Liver (tissue), 3 donors: ENCODE results near the gene PAN3.

Experiments used
- EGR1 ChIP-seq, 2 donors: IDR thresholded peaks; 2 replicates each; pipeline ENCODE4 v1.6.1; 2016 to 2018; ENCODE audit warnings: antibody characterized with exemption in 2 of 2, low read depth in 2 of 2
- GABPA ChIP-seq, 2 donors: IDR thresholded peaks in 1 of 2; conservative IDR thresholded peaks in 1 of 2; 2 replicates each; pipeline ENCODE4 v1.6.1; 2016; ENCODE audit warnings: antibody characterized with exemption in 2 of 2, mild to moderate bottlenecking in 1 of 2, moderate library complexity in 1 of 2
- JUND ChIP-seq, 2 donors: IDR thresholded peaks; 2 replicates each; pipeline ENCODE4 v1.6.1; 2016; ENCODE audit warnings: antibody characterized with exemption in 2 of 2
- RAD21 ChIP-seq, 2 donors: IDR thresholded peaks; 2 replicates each; pipeline ENCODE4 v1.6.1; 2016; ENCODE audit warnings: antibody characterized with exemption in 2 of 2, mild to moderate bottlenecking in 2 of 2
- SP1 ChIP-seq: IDR thresholded peaks from 2 replicates; pipeline ENCODE4 v1.6.1; 2018; ENCODE audit warnings: antibody characterized with exemption, mild to moderate bottlenecking
- YY1 ChIP-seq: IDR thresholded peaks from 2 replicates; pipeline ENCODE4 v1.6.1; 2016; ENCODE audit warnings: antibody characterized with exemption, mild to moderate bottlenecking
- TF ChIP-seq, protein P1 (sequence below): fragments of 150-350 bp; IDR thresholded peaks from 2 replicates; pipeline ENCODE4 v1.5.1; 2017; ENCODE audit warnings: improper control_type of control experiment, low read depth, low read length; ENCODE audit not compliant: missing input control
- TF ChIP-seq, protein P2 (sequence below): IDR thresholded peaks from 2 replicates; pipeline ENCODE4 v1.6.1; 2016; ENCODE audit warnings: antibody characterized with exemption
- TF ChIP-seq, protein P3 (sequence below): IDR thresholded peaks from 2 replicates; pipeline ENCODE4 v1.6.1; 2016; ENCODE audit warnings: antibody characterized with exemption
- TF ChIP-seq, protein P4 (sequence below): IDR thresholded peaks from 2 replicates; pipeline ENCODE4 v1.6.1; 2016; ENCODE audit warnings: antibody characterized with exemption, mild to moderate bottlenecking
- TF ChIP-seq, protein P5 (sequence below): IDR thresholded peaks from 2 replicates; pipeline ENCODE4 v1.6.1; 2016; ENCODE audit warnings: antibody characterized with exemption
- donor health status: healthy.
- donor health status: healthy.

DNA sequence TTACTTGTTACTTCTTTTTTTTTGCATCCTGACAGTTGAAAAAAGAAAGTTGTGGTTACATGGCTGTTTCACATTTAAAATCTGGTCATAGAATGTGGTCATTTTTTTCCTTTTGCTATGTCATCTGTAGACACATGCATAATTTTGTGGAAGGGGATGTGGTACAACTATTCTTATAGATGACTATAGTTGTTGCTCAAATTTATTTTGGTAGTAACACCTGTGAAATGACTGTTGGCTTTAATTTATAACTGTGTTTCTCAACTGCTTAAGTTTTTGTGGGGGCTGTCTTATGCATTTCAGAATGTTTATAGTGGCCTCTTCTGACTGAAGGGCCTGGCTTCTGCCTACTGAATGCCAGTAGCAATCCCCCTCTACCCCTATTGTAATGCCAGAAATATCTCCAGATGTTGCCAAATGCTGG is 130.5 kb downstream of the PAN3 start:
- no peak for TF ChIP-seq RAD21 (IDR thresholded peaks at IDR 0.05)
- TF ChIP-seq EGR1 (IDR thresholded peaks at IDR 0.05; ENCODE audit: low read depth in 2 of 2), result no peak
- no peak for TF ChIP-seq YY1
- TF ChIP-seq, protein P1, sequence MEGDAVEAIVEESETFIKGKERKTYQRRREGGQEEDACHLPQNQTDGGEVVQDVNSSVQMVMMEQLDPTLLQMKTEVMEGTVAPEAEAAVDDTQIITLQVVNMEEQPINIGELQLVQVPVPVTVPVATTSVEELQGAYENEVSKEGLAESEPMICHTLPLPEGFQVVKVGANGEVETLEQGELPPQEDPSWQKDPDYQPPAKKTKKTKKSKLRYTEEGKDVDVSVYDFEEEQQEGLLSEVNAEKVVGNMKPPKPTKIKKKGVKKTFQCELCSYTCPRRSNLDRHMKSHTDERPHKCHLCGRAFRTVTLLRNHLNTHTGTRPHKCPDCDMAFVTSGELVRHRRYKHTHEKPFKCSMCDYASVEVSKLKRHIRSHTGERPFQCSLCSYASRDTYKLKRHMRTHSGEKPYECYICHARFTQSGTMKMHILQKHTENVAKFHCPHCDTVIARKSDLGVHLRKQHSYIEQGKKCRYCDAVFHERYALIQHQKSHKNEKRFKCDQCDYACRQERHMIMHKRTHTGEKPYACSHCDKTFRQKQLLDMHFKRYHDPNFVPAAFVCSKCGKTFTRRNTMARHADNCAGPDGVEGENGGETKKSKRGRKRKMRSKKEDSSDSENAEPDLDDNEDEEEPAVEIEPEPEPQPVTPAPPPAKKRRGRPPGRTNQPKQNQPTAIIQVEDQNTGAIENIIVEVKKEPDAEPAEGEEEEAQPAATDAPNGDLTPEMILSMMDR, result no peak
- TF ChIP-seq, protein P2, sequence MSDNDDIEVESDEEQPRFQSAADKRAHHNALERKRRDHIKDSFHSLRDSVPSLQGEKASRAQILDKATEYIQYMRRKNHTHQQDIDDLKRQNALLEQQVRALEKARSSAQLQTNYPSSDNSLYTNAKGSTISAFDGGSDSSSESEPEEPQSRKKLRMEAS, result no peak
- TF ChIP-seq, protein P3, sequence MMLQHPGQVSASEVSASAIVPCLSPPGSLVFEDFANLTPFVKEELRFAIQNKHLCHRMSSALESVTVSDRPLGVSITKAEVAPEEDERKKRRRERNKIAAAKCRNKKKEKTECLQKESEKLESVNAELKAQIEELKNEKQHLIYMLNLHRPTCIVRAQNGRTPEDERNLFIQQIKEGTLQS, result no peak
- TF ChIP-seq, protein P4, sequence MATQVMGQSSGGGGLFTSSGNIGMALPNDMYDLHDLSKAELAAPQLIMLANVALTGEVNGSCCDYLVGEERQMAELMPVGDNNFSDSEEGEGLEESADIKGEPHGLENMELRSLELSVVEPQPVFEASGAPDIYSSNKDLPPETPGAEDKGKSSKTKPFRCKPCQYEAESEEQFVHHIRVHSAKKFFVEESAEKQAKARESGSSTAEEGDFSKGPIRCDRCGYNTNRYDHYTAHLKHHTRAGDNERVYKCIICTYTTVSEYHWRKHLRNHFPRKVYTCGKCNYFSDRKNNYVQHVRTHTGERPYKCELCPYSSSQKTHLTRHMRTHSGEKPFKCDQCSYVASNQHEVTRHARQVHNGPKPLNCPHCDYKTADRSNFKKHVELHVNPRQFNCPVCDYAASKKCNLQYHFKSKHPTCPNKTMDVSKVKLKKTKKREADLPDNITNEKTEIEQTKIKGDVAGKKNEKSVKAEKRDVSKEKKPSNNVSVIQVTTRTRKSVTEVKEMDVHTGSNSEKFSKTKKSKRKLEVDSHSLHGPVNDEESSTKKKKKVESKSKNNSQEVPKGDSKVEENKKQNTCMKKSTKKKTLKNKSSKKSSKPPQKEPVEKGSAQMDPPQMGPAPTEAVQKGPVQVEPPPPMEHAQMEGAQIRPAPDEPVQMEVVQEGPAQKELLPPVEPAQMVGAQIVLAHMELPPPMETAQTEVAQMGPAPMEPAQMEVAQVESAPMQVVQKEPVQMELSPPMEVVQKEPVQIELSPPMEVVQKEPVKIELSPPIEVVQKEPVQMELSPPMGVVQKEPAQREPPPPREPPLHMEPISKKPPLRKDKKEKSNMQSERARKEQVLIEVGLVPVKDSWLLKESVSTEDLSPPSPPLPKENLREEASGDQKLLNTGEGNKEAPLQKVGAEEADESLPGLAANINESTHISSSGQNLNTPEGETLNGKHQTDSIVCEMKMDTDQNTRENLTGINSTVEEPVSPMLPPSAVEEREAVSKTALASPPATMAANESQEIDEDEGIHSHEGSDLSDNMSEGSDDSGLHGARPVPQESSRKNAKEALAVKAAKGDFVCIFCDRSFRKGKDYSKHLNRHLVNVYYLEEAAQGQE, result no peak
- TF ChIP-seq GABPA (IDR thresholded peaks at IDR 0.05 in 1 of 2, conservative IDR thresholded peaks at IDR 0.05 in 1 of 2), result no peak
- TF ChIP-seq SP1, result no peak
- TF ChIP-seq, protein P5, sequence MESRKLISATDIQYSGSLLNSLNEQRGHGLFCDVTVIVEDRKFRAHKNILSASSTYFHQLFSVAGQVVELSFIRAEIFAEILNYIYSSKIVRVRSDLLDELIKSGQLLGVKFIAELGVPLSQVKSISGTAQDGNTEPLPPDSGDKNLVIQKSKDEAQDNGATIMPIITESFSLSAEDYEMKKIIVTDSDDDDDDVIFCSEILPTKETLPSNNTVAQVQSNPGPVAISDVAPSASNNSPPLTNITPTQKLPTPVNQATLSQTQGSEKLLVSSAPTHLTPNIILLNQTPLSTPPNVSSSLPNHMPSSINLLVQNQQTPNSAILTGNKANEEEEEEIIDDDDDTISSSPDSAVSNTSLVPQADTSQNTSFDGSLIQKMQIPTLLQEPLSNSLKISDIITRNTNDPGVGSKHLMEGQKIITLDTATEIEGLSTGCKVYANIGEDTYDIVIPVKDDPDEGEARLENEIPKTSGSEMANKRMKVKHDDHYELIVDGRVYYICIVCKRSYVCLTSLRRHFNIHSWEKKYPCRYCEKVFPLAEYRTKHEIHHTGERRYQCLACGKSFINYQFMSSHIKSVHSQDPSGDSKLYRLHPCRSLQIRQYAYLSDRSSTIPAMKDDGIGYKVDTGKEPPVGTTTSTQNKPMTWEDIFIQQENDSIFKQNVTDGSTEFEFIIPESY, result no peak
- TF ChIP-seq JUND (IDR thresholded peaks at IDR 0.05), result no peak
